Fibroblast of peridontal ligament (primary cell): ENCODE data around the gene ETS1.
A peak's percentile ranks its signal among the peaks of the same experiment; 100 is the strongest.

ENCODE experiments used
- DNase-seq: peaks from one replicate; pipeline ENCODE4 v3.0.0-alpha.2; 2010; ENCODE audit errors: extremely low read depth

Gene ETS1

GRCh38 chr11:128482512-128483191 is 104.7 kb downstream of the ETS1 start:
- peak; percentile 95 for DNase-seq

- DNase-seq, result no peak
Measured at GRCh38 chr11:128482092-128482491, 105.3 kb downstream of the ETS1 start.

- DNase-seq, result peak; percentile 97
Measured at GRCh38 chr11:128481135-128481534, 106.2 kb downstream of the ETS1 start.

- DNase-seq, result no peak
Measured at GRCh38 chr11:128480665-128481064, 106.7 kb downstream of the ETS1 start.

GRCh38 chr11:128480066-128480465 is 107.3 kb downstream of the ETS1 start:
- DNase-seq, result no peak

GRCh38 chr11:128479144-128479543 is 108.2 kb downstream of the ETS1 start:
- no peak for DNase-seq

GRCh38 chr11:128478305-128478704 is 109.1 kb downstream of the ETS1 start:
- no peak for DNase-seq

- DNase-seq, result no peak
Measured at GRCh38 chr11:128477811-128478210, 109.5 kb downstream of the ETS1 start.

- DNase-seq, result no peak
Measured at GRCh38 chr11:128477278-128477677, 110.1 kb downstream of the ETS1 start.

GRCh38 chr11:128476729-128477128 is 110.6 kb downstream of the ETS1 start:
- no peak for DNase-seq

- no peak for DNase-seq
Measured at GRCh38 chr11:128476049-128476448, 111.3 kb downstream of the ETS1 start.

- DNase-seq, result no peak
Measured at GRCh38 chr11:128474036-128474874, 113.1 kb downstream of the ETS1 start.

GRCh38 chr11:128473636-128474035 is 113.7 kb downstream of the ETS1 start:
- no peak for DNase-seq

- peak; percentile 45 for DNase-seq
Measured at GRCh38 chr11:128472128-128473089, 114.9 kb downstream of the ETS1 start.

- no peak for DNase-seq
Measured at GRCh38 chr11:128471138-128471661, 116.2 kb downstream of the ETS1 start.

GRCh38 chr11:128470081-128470480 is 117.3 kb downstream of the ETS1 start:
- DNase-seq, result no peak

GRCh38 chr11:128469220-128469619 is 118.1 kb downstream of the ETS1 start:
- no peak for DNase-seq

GRCh38 chr11:128468111-128468510 is 119.2 kb downstream of the ETS1 start:
- DNase-seq, result no peak

- DNase-seq, result peak; percentile 92
Measured at GRCh38 chr11:128467610-128468041, 119.7 kb downstream of the ETS1 start.

- DNase-seq, result no peak
Measured at GRCh38 chr11:128467041-128467440, 120.3 kb downstream of the ETS1 start.

GRCh38 chr11:128465946-128466705 is 121.2 kb downstream of the ETS1 start:
- DNase-seq, result no peak
